ENCODE results near the gene EGF.
"Not testable (repeated sequence)": the region's sequence is repeated elsewhere in the genome, so short reads cannot be mapped to it uniquely, and the experiment has no call there.

The EGF gene
- total RNA-seq = 0.06 to 0.09 reads per million in 2 experiments

GRCh38 chr4:109912706-109913595, at the start of gene EGF:
Gene EGF, plus strand, starts transcription at chr4:109912883. Its CDS starts 453 bp downstream, at chr4:109913336.
- no peak for DNase-seq (ENCODE audit: low read depth)

- no peak for DNase-seq (ENCODE audit: low read depth)
Measured at GRCh38 chr4:109864134-109864533, 48.5 kb upstream of the EGF start.

GRCh38 chr4:109870061-109870460, 42.6 kb upstream of the EGF start:
- no peak for DNase-seq (ENCODE audit: low read depth)

GRCh38 chr4:109872065-109872464, 40.6 kb upstream of the EGF start:
- DNase-seq (ENCODE audit: low read depth) = no peak

- DNase-seq (ENCODE audit: low read depth) = no peak
Measured at GRCh38 chr4:109872950-109873656, 39.6 kb upstream of the EGF start.

- no peak for DNase-seq (ENCODE audit: low read depth)
Measured at GRCh38 chr4:109873791-109874514, 38.7 kb upstream of the EGF start.

GRCh38 chr4:109875106-109875505, 37.6 kb upstream of the EGF start:
- DNase-seq (ENCODE audit: low read depth) = no peak

GRCh38 chr4:109875553-109875952, 37.1 kb upstream of the EGF start:
- DNase-seq (ENCODE audit: low read depth) = not testable (repeated sequence)

- no peak for DNase-seq (ENCODE audit: low read depth)
Measured at GRCh38 chr4:109876634-109877265, 35.9 kb upstream of the EGF start.

GRCh38 chr4:109877400-109877799, 35.3 kb upstream of the EGF start:
- no peak for DNase-seq (ENCODE audit: low read depth)

GRCh38 chr4:109878355-109878754, 34.3 kb upstream of the EGF start:
- DNase-seq (ENCODE audit: low read depth) = no peak

GRCh38 chr4:109879081-109879480, 33.6 kb upstream of the EGF start:
- no peak for DNase-seq (ENCODE audit: low read depth)

- no peak for DNase-seq (ENCODE audit: low read depth)
Measured at GRCh38 chr4:109879636-109880314, 32.9 kb upstream of the EGF start.

- no peak for DNase-seq (ENCODE audit: low read depth)
Measured at GRCh38 chr4:109886303-109886702, 26.4 kb upstream of the EGF start.

GRCh38 chr4:109887071-109887470, 25.6 kb upstream of the EGF start:
- no peak for DNase-seq (ENCODE audit: low read depth)

- no peak for DNase-seq (ENCODE audit: low read depth)
Measured at GRCh38 chr4:109890076-109890475, 22.6 kb upstream of the EGF start.

GRCh38 chr4:109902559-109903251, 10.0 kb upstream of the EGF start:
- no peak for DNase-seq (ENCODE audit: low read depth)

- no peak for DNase-seq (ENCODE audit: low read depth)
Measured at GRCh38 chr4:109908731-109909130, 4.0 kb upstream of the EGF start.

- DNase-seq (ENCODE audit: low read depth) = no peak
Measured at GRCh38 chr4:109910256-109910655, 2.4 kb upstream of the EGF start.

- DNase-seq (ENCODE audit: low read depth) = no peak
Measured at GRCh38 chr4:109913596-109914241, 1.0 kb downstream of the EGF start.
